Measurements from ENCODE around the gene NOD2.

DNA sequence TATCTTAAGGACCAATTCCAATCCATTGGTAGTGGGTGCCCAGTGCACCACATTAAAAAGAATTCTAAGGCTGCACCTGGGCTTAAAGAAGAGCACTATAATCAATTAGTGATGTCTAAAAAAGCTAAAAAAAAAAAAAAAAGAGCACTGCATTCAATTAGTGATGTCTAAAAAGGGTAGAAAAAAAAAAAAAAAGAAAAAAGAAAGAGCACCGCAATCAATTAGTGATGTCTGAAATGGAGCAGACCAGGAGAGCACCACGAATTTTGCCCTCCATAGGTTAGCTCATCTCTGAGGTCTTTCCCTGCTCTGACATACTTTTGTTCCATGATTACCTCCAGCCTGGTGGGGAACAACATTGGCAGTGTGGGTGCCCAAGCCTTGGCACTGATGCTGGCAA, 29.6 kb downstream of the NOD2 start:
- TF ChIP-seq GATA3 (IDR thresholded peaks at IDR 0.05; ENCODE audit: low read depth, low read length) (no peak), GATA2 (IDR thresholded peaks at IDR 0.05; ENCODE audit: low read depth, low read length) (no peak)

All from SH-SY5Y (cell line).